WTC11 (cell line): ENCODE results near the gene SLF1.

ENCODE experiments used
- ELF4 ChIP-seq: sonication (generic); formaldehyde crosslinking; IDR thresholded peaks from 2 replicates; pipeline ENCODE4 v1.8.1; 2022; ENCODE audit warnings: low read depth, mild to moderate bottlenecking, moderate library complexity, missing genetic modification reagents
- MAX ChIP-seq: sonication (generic); formaldehyde crosslinking; IDR thresholded peaks from 2 replicates; pipeline ENCODE4 v1.8.0; 2022; ENCODE audit warnings: mild to moderate bottlenecking, missing genetic modification reagents
- TF ChIP-seq, protein P1 (sequence below): fragments of 200-600 bp; IDR thresholded peaks from 2 replicates; pipeline ENCODE4 v1.8.0; 2022; ENCODE audit warnings: antibody characterized with exemption

DNA sequence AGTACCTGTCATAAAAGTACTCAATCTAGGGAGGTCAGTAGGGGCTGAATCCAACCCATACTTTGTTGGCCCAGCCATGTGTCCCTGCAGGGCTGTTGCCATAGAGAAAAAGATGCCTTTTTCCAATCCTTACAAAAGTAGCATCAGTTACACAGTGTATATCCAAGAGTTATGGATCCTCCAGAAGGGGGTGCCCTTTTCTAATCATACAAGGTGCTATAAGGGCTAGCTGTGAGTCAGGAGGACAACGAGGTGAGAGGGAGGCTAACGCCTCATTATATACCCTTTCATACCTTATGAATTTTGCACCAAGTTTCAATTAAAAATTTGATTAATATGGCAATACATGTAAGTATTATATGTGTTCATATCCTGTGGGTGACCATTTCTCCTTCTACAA is 4.9 kb upstream of the SLF1 start:
- TF ChIP-seq, protein P1, sequence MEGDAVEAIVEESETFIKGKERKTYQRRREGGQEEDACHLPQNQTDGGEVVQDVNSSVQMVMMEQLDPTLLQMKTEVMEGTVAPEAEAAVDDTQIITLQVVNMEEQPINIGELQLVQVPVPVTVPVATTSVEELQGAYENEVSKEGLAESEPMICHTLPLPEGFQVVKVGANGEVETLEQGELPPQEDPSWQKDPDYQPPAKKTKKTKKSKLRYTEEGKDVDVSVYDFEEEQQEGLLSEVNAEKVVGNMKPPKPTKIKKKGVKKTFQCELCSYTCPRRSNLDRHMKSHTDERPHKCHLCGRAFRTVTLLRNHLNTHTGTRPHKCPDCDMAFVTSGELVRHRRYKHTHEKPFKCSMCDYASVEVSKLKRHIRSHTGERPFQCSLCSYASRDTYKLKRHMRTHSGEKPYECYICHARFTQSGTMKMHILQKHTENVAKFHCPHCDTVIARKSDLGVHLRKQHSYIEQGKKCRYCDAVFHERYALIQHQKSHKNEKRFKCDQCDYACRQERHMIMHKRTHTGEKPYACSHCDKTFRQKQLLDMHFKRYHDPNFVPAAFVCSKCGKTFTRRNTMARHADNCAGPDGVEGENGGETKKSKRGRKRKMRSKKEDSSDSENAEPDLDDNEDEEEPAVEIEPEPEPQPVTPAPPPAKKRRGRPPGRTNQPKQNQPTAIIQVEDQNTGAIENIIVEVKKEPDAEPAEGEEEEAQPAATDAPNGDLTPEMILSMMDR: no peak
- TF ChIP-seq ELF4 (CRISPR knock-in tag) (no peak), MAX (CRISPR knock-in tag) (no peak)
